ENCODE results near the gene SARS1.

GRCh38 chr1:109204484-109204883 lies 9.2 kb upstream of the SARS1 start:
- TF ChIP-seq ATF3 (CRISPR knock-in tag; IDR thresholded peaks at IDR 0.05) (no peak), ZSCAN30 (CRISPR knock-in tag; IDR thresholded peaks at IDR 0.05) (no peak), POLR2A (IDR thresholded peaks at IDR 0.05; ENCODE audit: insufficient read depth in 1 of 2, low read depth in 2 of 2, low read length in 2 of 2) (no peak), ZNF704 (CRISPR knock-in tag; IDR thresholded peaks at IDR 0.05; ENCODE audit: borderline replicate concordance) (no peak), ZBTB39 (CRISPR knock-in tag; IDR thresholded peaks at IDR 0.05) (no peak), LCORL (IDR thresholded peaks at IDR 0.05) (no peak), LCORL (CRISPR knock-in tag; IDR thresholded peaks at IDR 0.05) (no peak), ZNF782 (CRISPR knock-in tag; IDR thresholded peaks at IDR 0.05; ENCODE audit: borderline replicate concordance) (no peak), RFX5 (IDR thresholded peaks at IDR 0.05; ENCODE audit: low read depth, low read length) (no peak), ZGPAT (CRISPR knock-in tag; IDR thresholded peaks at IDR 0.05) (no peak), ATF6 (CRISPR knock-in tag; conservative IDR thresholded peaks at IDR 0.05) (no peak), NFE2L1 (CRISPR knock-in tag; IDR thresholded peaks at IDR 0.05; ENCODE audit: borderline replicate concordance) (no peak), CTCF (CRISPR knock-in tag; IDR thresholded peaks at IDR 0.05) (no peak), ZMYM2 (CRISPR knock-in tag; IDR thresholded peaks at IDR 0.05) (no peak), MYC (CRISPR knock-in tag; IDR thresholded peaks at IDR 0.05; ENCODE audit: borderline replicate concordance) (no peak)

Measured in HepG2 (cell line).